Stomach (tissue), 9 donors: Measurements from ENCODE around the gene FRAT1. TPM values are rescaled to one million over a fixed set of nuclear protein-coding genes. Genes with fewer than 3 reads are reported as not detected.

ENCODE experiments used
- DNase-seq, 2 donors: peaks; one replicate each; pipeline versions ENCODE4 v3.0.0 to v3.0.0-alpha.2; 2013 to 2019
- H3K27ac ChIP-seq, 5 donors: fragments of 200-600 bp in 4 of 5; sonication (generic) in 4 of 5; one replicate each; pipeline ENCODE4 v1.5.1; 2013 to 2019; ENCODE audit warnings: mild to moderate bottlenecking in 1 of 5, moderate library complexity in 1 of 5
- H3K27me3 ChIP-seq, 3 donors: fragments of 200-600 bp; sonication (generic); one replicate each; pipeline ENCODE4 v1.5.1; 2017 to 2019; ENCODE audit warnings: mixed run types in 1 of 3
- H3K36me3 ChIP-seq, 4 donors: fragments of 200-600 bp; sonication (generic); 1 replicate in 3 of 4; 2 replicates in 1 of 4; pipeline ENCODE4 v1.5.1; 2016 to 2019
- H3K4me1 ChIP-seq, 4 donors: fragments of 200-600 bp; sonication (generic); one replicate each; pipeline ENCODE4 v1.5.1; 2016 to 2019
- H3K4me3 ChIP-seq, 4 donors: fragments of 200-600 bp; sonication (generic) in 3 of 4; one replicate each; pipeline ENCODE4 v1.5.1; 2016 to 2019; ENCODE audit warnings: mild to moderate bottlenecking in 1 of 4
- H3K9me3 ChIP-seq, 4 donors: fragments of 200-600 bp; sonication (generic); one replicate each; pipeline ENCODE4 v1.5.1; 2016 to 2019
- CTCF ChIP-seq, 7 experiments: fragments of 450-650 bp in 4 of 7; fragments of 200-600 bp in 3 of 7; sonication (generic) in 3 of 7; IDR thresholded peaks; one replicate each; pipeline ENCODE4 v1.5.1; 2016 to 2019; ENCODE audit warnings: antibody characterized with exemption in 7 of 7, control low read depth in 2 of 7, mild to moderate bottlenecking in 1 of 7
- EP300 ChIP-seq: sonication (generic); formaldehyde crosslinking; IDR thresholded peaks from one replicate; pipeline ENCODE4 v1.6.1; 2017; ENCODE audit warnings: antibody characterized with exemption
- POLR2A ChIP-seq, 4 donors: fragments of 450-650 bp; IDR thresholded peaks; one replicate each; pipeline ENCODE4 v1.6.1; 2016; ENCODE audit warnings: antibody characterized with exemption in 4 of 4, control low read depth in 2 of 4, mild to moderate bottlenecking in 1 of 4, moderate library complexity in 1 of 4
- POLR2AphosphoS5 ChIP-seq, 3 donors: sonication (generic); formaldehyde crosslinking; IDR thresholded peaks; one replicate each; pipeline ENCODE4 v1.6.1; 2016; ENCODE audit warnings: antibody characterized with exemption in 3 of 3
- WGBS, 5 donors: extraction: QIAGEN DNeasy Blood & Tissue Kit in 3 of 5; methylation state at CpG; one replicate each; pipeline versions ENCODE4 v1.1.5 to v1.1.7; 2013 to 2018; 5-methylcytosine and 5-hydroxymethylcytosine counted together
- intact Hi-C: fragments of 100-400 bp; cut with DNase I; formaldehyde crosslinking; loops from one replicate; pipeline ENCODE4 v1.15.1; 2023; ENCODE audit warnings: low total_unique reads
- polyA plus RNA-seq, 3 donors: library from polyadenylated mRNA; stranded (reverse); fragments of 200-250 nt; gene quantifications; one replicate each; pipeline ENCODE4 v1.2.3, GENCODE V29; 2013
- total RNA-seq, 5 donors: library from RNA; depleted of rRNA; stranded (reverse); fragments of >200 nt; gene quantifications; one replicate each; pipeline versions ENCODE4 v1.1.0 to v1.2.3, GENCODE V29; 2014 to 2016
- donor health status: healthy with polysubstance abuse.
- donor health status: Bipolar disorder and iron deficiency.
- donor health status: healthy.

FRAT1 gene
- total and polyA plus RNA-seq, 8 donors: 1.8 to 26.4 (median 3.7) TPM; not detected in 1

GRCh38 chr10:97320480-97321031 is 1.5 kb downstream of the FRAT1 start:
- Histone ChIP-seq H3K27ac (peak overlapping the region; percentile 87 to 99 (median 97)), H3K27me3 (no peaks in the 10 kb centered on the region), H3K36me3 (no peaks in the 10 kb centered on the region), H3K9me3 (no peaks in the 10 kb centered on the region), H3K4me3 (peak overlapping the region; percentile 68 to 92 (median 83)), H3K4me1 (peaks cover 17 to 44% (median 32%) of the 10 kb centered on the region in 4 donors)
- no peak for TF ChIP-seq EP300
- WGBS, 5 donors: 15 to 33% (median 20%) methylated on average over 18 to 24 of the region's 24 CpGs
- intact Hi-C loops: no loop called here
- peak; percentile 29 to 49 for DNase-seq

DNA sequence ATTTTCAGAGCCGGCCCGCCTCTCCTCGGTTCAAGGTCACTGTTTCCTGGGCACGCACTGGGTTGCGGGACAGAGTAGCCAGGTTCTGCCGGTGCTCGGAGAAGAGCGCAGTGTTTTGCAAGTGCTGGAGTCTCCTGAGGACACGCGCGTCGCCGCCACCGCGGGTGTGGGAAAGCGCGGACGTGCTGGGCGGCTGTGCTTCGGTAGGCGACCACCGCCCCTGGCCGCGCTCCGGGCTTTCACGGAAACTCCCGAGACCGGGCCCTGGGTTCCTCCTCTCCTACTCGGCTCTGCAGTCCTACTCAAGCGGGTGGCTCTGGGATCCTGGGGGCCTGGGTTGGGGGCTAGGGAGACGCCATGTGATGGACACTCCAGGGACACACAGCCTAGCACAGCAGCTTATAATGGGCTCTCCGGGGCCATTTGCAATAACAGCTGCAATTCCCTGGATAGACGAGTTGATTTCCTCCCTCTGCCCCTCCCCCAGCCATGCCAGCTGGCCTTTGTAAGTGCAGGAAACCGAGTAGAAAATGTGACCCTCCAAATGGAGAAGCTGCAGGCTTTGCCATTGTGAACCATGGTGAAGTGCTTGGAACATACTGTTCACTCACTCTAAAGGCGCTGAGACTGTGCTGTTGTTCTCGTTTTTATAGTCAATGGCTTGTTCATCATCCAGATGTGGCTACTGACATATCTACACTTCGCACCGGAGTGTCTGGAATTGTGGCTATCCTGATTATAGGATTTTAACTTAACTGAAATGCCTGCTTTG is 2.1 kb downstream of the FRAT1 start:
- 33 to 54% (median 40%) methylated on average over 22 to 38 of the region's 38 CpGs for WGBS, 5 donors
- intact Hi-C loops: no loop called here
- H3K27ac ChIP-seq: peak overlapping the region; percentile 11 to 99 (median 96)
- TF ChIP-seq POLR2A (IDR thresholded peaks at IDR 0.05): no peak
- peak in 1 of 3 donors; percentile 22 for TF ChIP-seq POLR2AphosphoS5 (IDR thresholded peaks at IDR 0.05)
- TF ChIP-seq EP300: no peak
- no peaks in the 10 kb centered on the region for H3K9me3 ChIP-seq
- peak in 1 of 2 donors; percentile 75 for DNase-seq
- H3K36me3 ChIP-seq: no peaks in the 10 kb centered on the region
- peak overlapping the region; percentile 68 to 92 (median 83) for H3K4me3 ChIP-seq
- peaks cover 17 to 50% (median 38%) of the 10 kb centered on the region in 4 donors for H3K4me1 ChIP-seq
- no peaks in the 10 kb centered on the region for H3K27me3 ChIP-seq

GRCh38 chr10:97321804-97322190 is 2.7 kb downstream of the FRAT1 start:
- no peak for TF ChIP-seq POLR2AphosphoS5 (IDR thresholded peaks at IDR 0.05)
- no peak for TF ChIP-seq CTCF (IDR thresholded peaks at IDR 0.05)
- no peak for TF ChIP-seq POLR2A (IDR thresholded peaks at IDR 0.05)
- TF ChIP-seq EP300: no peak
- 60 to 83% (median 75%) methylated on average over 3 of the region's 3 CpGs for WGBS, 5 donors
- H3K4me1 ChIP-seq: peaks cover 17 to 55% (median 41%) of the 10 kb centered on the region in 4 donors
- no peaks in the 10 kb centered on the region for H3K27me3 ChIP-seq
- H3K27ac ChIP-seq: peak overlapping the region in 1 of 5 donors; percentile 99
- no peak for DNase-seq
- H3K9me3 ChIP-seq: no peaks in the 10 kb centered on the region
- H3K4me3 ChIP-seq: peak overlapping the region in 3 of 4 donors; percentile 3 to 92 (median 85)
- intact Hi-C loops: no loop called here
- no peaks in the 10 kb centered on the region for H3K36me3 ChIP-seq

GRCh38 chr10:97323501-97323900 is 4.4 kb downstream of the FRAT1 start:
- 70 to 84% (median 78%) methylated on average over 4 of the region's 4 CpGs for WGBS, 5 donors
- peaks cover 0 to 6% (median 2%) of the 10 kb centered on the region in 4 donors for H3K36me3 ChIP-seq
- no peaks in the 10 kb centered on the region for H3K27me3 ChIP-seq
- no peak for DNase-seq
- H3K4me1 ChIP-seq: peaks cover 31 to 65% (median 54%) of the 10 kb centered on the region in 4 donors
- H3K27ac ChIP-seq: no peak overlapping the region
- H3K9me3 ChIP-seq: no peaks in the 10 kb centered on the region
- intact Hi-C loops: no loop called here
- TF ChIP-seq EP300: no peak
- TF ChIP-seq CTCF (IDR thresholded peaks at IDR 0.05): no peak
- no peak for TF ChIP-seq POLR2A (IDR thresholded peaks at IDR 0.05)
- no peak for TF ChIP-seq POLR2AphosphoS5 (IDR thresholded peaks at IDR 0.05)
- H3K4me3 ChIP-seq: no peak overlapping the region

DNA sequence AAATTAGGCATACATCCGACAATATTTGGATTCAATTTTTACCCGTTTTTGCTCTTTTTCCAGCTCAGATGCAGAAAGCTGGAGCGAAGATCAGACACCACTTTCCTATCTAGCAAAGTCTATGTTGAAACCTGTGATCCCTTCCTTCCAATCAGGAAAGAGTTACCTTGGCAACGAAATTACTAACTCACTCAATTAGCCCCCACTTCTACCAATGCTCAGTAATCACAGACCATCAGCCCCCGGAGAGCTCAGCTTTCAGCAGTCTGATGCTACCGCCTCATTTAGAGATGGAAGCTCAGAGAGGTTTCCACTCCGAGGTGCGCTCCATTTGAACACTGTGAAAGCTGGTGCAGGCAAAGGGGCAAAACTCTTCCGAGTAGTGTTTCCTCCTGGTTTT is 6.7 kb downstream of the FRAT1 start:
- Histone ChIP-seq H3K4me1 (peaks cover 38 to 75% (median 57%) of the 10 kb centered on the region in 4 donors), H3K27ac (no peak overlapping the region), H3K36me3 (peaks cover 0 to 24% (median 17%) of the 10 kb centered on the region in 4 donors), H3K9me3 (no peaks in the 10 kb centered on the region), H3K4me3 (no peak overlapping the region), H3K27me3 (no peaks in the 10 kb centered on the region)
- DNase-seq: peak in 1 of 2 donors; percentile 53
- WGBS, 5 donors: 78 to 85% (median 84%) methylated on average over 9 of the region's 9 CpGs
- no peak for TF ChIP-seq EP300
- TF ChIP-seq POLR2AphosphoS5 (IDR thresholded peaks at IDR 0.05): no peak
- no peak for TF ChIP-seq POLR2A (IDR thresholded peaks at IDR 0.05)
- TF ChIP-seq CTCF (IDR thresholded peaks at IDR 0.05): no peak
- intact Hi-C loops: no loop called here
